ENCODE results near the gene STT3B.

STT3B gene

GRCh38 chr3:31575448-31575847 is 42.7 kb downstream of the STT3B start:
- FAIRE-seq, result no peak
- DNase-seq (ENCODE audit: insufficient read length, low spot score), result no peak
- no peak for TF ChIP-seq PAX5 (IDR thresholded peaks at IDR 0.05; ENCODE audit: insufficient read depth, low read length, severe bottlenecking)
- peak; percentile 27; the same call in 1 of the 2 replicates for TF ChIP-seq SPI1 (IDR thresholded peaks at IDR 0.05; ENCODE audit: low read depth, low read length)

GRCh38 chr3:31576521-31576920 is 43.8 kb downstream of the STT3B start:
- TF ChIP-seq TAF1 (IDR thresholded peaks at IDR 0.05; ENCODE audit: low read depth, low read length), result no peak
- no peak for TF ChIP-seq SPI1 (IDR thresholded peaks at IDR 0.05; ENCODE audit: low read depth, low read length)
- no peak for TF ChIP-seq PAX5 (IDR thresholded peaks at IDR 0.05; ENCODE audit: insufficient read depth, low read length, severe bottlenecking)
- no peak for TF ChIP-seq POU2F2 (IDR thresholded peaks at IDR 0.05; ENCODE audit: low read depth, low read length)
- no peak for TF ChIP-seq POLR2A (IDR thresholded peaks at IDR 0.05; ENCODE audit: low read depth, low read length)
- TF ChIP-seq POLR2AphosphoS5 (IDR thresholded peaks at IDR 0.05; ENCODE audit: low read depth, low read length), result no peak
- FAIRE-seq, result no peak
- DNase-seq (ENCODE audit: insufficient read length, low spot score), result no peak

- DNase-seq (ENCODE audit: insufficient read length, low spot score) (no peak), FAIRE-seq (no peak)
- no peak for TF ChIP-seq TAF1 (IDR thresholded peaks at IDR 0.05; ENCODE audit: low read depth, low read length)
Measured at GRCh38 chr3:31577232-31577631, 44.5 kb downstream of the STT3B start.

GRCh38 chr3:31579828-31580227 is 47.1 kb downstream of the STT3B start:
- DNase-seq (ENCODE audit: insufficient read length, low spot score), result no peak
- no peak for FAIRE-seq
- no peak for TF ChIP-seq SPI1 (IDR thresholded peaks at IDR 0.05; ENCODE audit: low read depth, low read length)
- TF ChIP-seq TAF1 (IDR thresholded peaks at IDR 0.05; ENCODE audit: low read depth, low read length), result no peak
- TF ChIP-seq POLR2AphosphoS5 (IDR thresholded peaks at IDR 0.05; ENCODE audit: low read depth, low read length), result no peak
- no peak for TF ChIP-seq POU2F2 (IDR thresholded peaks at IDR 0.05; ENCODE audit: low read depth, low read length)
- TF ChIP-seq PAX5 (IDR thresholded peaks at IDR 0.05; ENCODE audit: insufficient read depth, low read length, severe bottlenecking), result no peak
- no peak for TF ChIP-seq POLR2A (IDR thresholded peaks at IDR 0.05; ENCODE audit: low read depth, low read length)

- no peak for FAIRE-seq
- DNase-seq (ENCODE audit: insufficient read length, low spot score), result no peak
- TF ChIP-seq SPI1 (IDR thresholded peaks at IDR 0.05; ENCODE audit: low read depth, low read length) (no peak), POLR2A (IDR thresholded peaks at IDR 0.05; ENCODE audit: low read depth, low read length) (no peak), POLR2AphosphoS5 (IDR thresholded peaks at IDR 0.05; ENCODE audit: low read depth, low read length) (no peak), POU2F2 (IDR thresholded peaks at IDR 0.05; ENCODE audit: low read depth, low read length) (no peak), PAX5 (IDR thresholded peaks at IDR 0.05; ENCODE audit: insufficient read depth, low read length, severe bottlenecking) (no peak), TAF1 (IDR thresholded peaks at IDR 0.05; ENCODE audit: low read depth, low read length) (no peak)
Measured at GRCh38 chr3:31580645-31581044, 47.9 kb downstream of the STT3B start.

- no peak for FAIRE-seq
- DNase-seq (ENCODE audit: insufficient read length, low spot score), result no peak
- TF ChIP-seq TAF1 (IDR thresholded peaks at IDR 0.05; ENCODE audit: low read depth, low read length) (no peak), SPI1 (IDR thresholded peaks at IDR 0.05; ENCODE audit: low read depth, low read length) (no peak), POLR2A (IDR thresholded peaks at IDR 0.05; ENCODE audit: low read depth, low read length) (no peak), POU2F2 (IDR thresholded peaks at IDR 0.05; ENCODE audit: low read depth, low read length) (no peak), PAX5 (IDR thresholded peaks at IDR 0.05; ENCODE audit: insufficient read depth, low read length, severe bottlenecking) (no peak), POLR2AphosphoS5 (IDR thresholded peaks at IDR 0.05; ENCODE audit: low read depth, low read length) (no peak)
Measured at GRCh38 chr3:31581660-31582059, 48.9 kb downstream of the STT3B start.

- no peak for TF ChIP-seq TAF1 (IDR thresholded peaks at IDR 0.05; ENCODE audit: low read depth, low read length)
- TF ChIP-seq POLR2AphosphoS5 (IDR thresholded peaks at IDR 0.05; ENCODE audit: low read depth, low read length), result no peak
- TF ChIP-seq POLR2A (IDR thresholded peaks at IDR 0.05; ENCODE audit: low read depth, low read length), result no peak
- no peak for TF ChIP-seq POU2F2 (IDR thresholded peaks at IDR 0.05; ENCODE audit: low read depth, low read length)
- no peak for TF ChIP-seq PAX5 (IDR thresholded peaks at IDR 0.05; ENCODE audit: insufficient read depth, low read length, severe bottlenecking)
- DNase-seq (ENCODE audit: insufficient read length, low spot score), result no peak
- no peak for FAIRE-seq
Measured at GRCh38 chr3:31589228-31589627, 56.5 kb downstream of the STT3B start.

GRCh38 chr3:31590650-31591049 is 57.9 kb downstream of the STT3B start:
- FAIRE-seq, result no peak
- TF ChIP-seq SPI1 (IDR thresholded peaks at IDR 0.05; ENCODE audit: low read depth, low read length) (no peak), POLR2A (IDR thresholded peaks at IDR 0.05; ENCODE audit: low read depth, low read length) (no peak), TAF1 (IDR thresholded peaks at IDR 0.05; ENCODE audit: low read depth, low read length) (no peak), POU2F2 (IDR thresholded peaks at IDR 0.05; ENCODE audit: low read depth, low read length) (no peak), POLR2AphosphoS5 (IDR thresholded peaks at IDR 0.05; ENCODE audit: low read depth, low read length) (no peak), PAX5 (IDR thresholded peaks at IDR 0.05; ENCODE audit: insufficient read depth, low read length, severe bottlenecking) (no peak)
- DNase-seq (ENCODE audit: insufficient read length, low spot score), result no peak

GRCh38 chr3:31592764-31593163 is 60.0 kb downstream of the STT3B start:
- no peak for DNase-seq (ENCODE audit: insufficient read length, low spot score)
- TF ChIP-seq PAX5 (IDR thresholded peaks at IDR 0.05; ENCODE audit: insufficient read depth, low read length, severe bottlenecking) (no peak), POLR2AphosphoS5 (IDR thresholded peaks at IDR 0.05; ENCODE audit: low read depth, low read length) (no peak), TAF1 (IDR thresholded peaks at IDR 0.05; ENCODE audit: low read depth, low read length) (no peak), POLR2A (IDR thresholded peaks at IDR 0.05; ENCODE audit: low read depth, low read length) (no peak), POU2F2 (IDR thresholded peaks at IDR 0.05; ENCODE audit: low read depth, low read length) (no peak), SPI1 (IDR thresholded peaks at IDR 0.05; ENCODE audit: low read depth, low read length) (no peak)
- FAIRE-seq, result no peak

- FAIRE-seq (no peak), DNase-seq (ENCODE audit: insufficient read length, low spot score) (no peak)
- TF ChIP-seq TAF1 (IDR thresholded peaks at IDR 0.05; ENCODE audit: low read depth, low read length) (no peak), POLR2A (IDR thresholded peaks at IDR 0.05; ENCODE audit: low read depth, low read length) (no peak), POLR2AphosphoS5 (IDR thresholded peaks at IDR 0.05; ENCODE audit: low read depth, low read length) (no peak), POU2F2 (IDR thresholded peaks at IDR 0.05; ENCODE audit: low read depth, low read length) (no peak), SPI1 (IDR thresholded peaks at IDR 0.05; ENCODE audit: low read depth, low read length) (no peak), PAX5 (IDR thresholded peaks at IDR 0.05; ENCODE audit: insufficient read depth, low read length, severe bottlenecking) (no peak)
Measured at GRCh38 chr3:31596176-31596575, 63.5 kb downstream of the STT3B start.

Measured in GM12891 (cell line).